ENCODE results near the gene TUBB4A.
A peak's percentile ranks its signal among the peaks of the same experiment; 100 is the strongest.

Gene TUBB4A

DNA sequence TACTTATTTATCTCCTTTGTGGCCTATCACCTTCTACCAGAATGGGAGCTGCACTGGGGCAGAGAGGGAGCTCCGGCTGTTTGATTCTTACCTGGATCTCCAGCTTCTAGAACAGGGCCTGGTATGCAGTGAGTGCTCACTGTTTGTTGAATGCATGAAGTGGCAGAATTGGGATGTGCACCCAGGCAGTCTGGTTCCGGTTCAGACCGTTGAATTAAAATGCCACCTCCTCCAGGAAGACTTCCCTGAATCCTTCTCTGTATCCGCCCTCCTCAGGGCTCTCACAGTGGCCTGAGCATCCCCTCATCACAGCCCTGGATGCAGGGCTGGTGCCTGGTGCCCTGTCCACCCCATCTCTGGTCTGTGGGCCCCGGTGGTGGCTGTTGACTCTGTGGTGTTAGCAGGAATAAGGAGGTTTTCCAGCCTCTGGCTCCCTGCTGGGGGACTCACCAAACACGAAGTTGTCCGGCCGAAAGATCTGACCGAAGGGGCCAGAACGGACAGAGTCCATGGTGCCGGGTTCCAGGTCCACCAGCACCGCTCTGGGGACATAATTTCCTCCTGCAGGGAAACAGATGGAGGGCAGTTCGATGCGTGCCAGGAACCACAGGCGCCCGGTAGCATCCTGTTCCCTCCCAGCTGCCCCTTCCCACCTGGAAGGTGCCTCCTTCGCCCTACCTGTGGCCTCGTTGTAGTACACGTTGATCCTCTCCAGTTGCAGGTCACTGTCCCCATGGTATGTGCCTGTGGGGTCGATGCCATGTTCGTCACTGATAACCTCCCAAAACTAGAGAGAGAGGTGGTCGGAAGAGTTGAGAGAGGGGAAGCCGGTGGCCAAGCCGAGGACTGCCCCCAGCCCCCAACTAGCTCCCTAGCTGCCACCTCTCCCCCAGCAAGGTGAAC is 1.0 kb downstream of the TUBB4A start:
- DNase-seq = no peak
- Mint-ChIP-seq H3K27me3 (ENCODE audit: low read depth, poor library complexity) (peaks cover 74% of the 10 kb centered on the region), H3K36me3 (ENCODE audit: low read depth) (no peaks in the 10 kb centered on the region), H3K4me1 (peaks cover 9% of the 10 kb centered on the region), H3K9me3 (no peaks in the 10 kb centered on the region), H3K4me3 (peak overlapping the region; percentile 88), H3K27ac (no peak overlapping the region)
- TF ChIP-seq, protein P1, sequence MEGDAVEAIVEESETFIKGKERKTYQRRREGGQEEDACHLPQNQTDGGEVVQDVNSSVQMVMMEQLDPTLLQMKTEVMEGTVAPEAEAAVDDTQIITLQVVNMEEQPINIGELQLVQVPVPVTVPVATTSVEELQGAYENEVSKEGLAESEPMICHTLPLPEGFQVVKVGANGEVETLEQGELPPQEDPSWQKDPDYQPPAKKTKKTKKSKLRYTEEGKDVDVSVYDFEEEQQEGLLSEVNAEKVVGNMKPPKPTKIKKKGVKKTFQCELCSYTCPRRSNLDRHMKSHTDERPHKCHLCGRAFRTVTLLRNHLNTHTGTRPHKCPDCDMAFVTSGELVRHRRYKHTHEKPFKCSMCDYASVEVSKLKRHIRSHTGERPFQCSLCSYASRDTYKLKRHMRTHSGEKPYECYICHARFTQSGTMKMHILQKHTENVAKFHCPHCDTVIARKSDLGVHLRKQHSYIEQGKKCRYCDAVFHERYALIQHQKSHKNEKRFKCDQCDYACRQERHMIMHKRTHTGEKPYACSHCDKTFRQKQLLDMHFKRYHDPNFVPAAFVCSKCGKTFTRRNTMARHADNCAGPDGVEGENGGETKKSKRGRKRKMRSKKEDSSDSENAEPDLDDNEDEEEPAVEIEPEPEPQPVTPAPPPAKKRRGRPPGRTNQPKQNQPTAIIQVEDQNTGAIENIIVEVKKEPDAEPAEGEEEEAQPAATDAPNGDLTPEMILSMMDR (IDR thresholded peaks at IDR 0.05) = no peak

DNA sequence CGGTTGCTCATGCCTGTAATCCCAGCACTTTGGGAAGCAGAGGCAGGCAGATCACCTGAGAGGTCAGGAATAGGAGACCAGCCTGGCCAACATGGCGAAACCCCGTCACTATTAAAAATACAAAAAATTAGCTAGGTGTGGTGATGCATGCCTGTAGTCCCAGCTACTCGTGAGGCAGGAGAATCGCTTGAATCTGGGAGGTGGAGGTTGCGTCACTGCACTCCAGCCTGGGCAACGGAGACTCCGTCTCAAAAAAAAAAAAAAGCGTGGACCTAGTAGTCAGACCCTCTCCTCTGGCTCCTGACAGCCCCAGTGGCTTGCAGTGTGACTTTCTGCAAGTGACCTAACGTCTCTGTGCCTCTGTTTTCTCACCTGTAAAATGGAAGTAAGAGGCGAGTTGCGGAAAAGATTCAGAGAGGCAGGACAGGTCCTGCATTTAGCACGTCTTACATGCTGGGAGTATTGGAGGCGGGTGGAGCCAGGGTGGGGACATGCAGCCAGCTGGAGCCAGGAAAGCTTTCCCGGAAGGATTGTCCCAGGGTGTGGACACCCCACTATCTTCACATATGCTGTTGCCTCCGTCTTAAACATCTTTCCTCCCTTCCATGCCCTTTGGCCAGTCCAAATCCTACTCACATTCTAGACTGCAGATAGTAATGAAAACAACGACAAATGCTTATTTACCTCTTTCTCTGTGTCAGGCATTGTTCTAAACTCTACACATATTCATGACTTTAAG is 2.9 kb downstream of the TUBB4A start:
- Mint-ChIP-seq H3K27ac (no peak overlapping the region), H3K9me3 (no peaks in the 10 kb centered on the region), H3K36me3 (ENCODE audit: low read depth) (no peaks in the 10 kb centered on the region), H3K4me3 (no peak overlapping the region), H3K4me1 (peaks cover 9% of the 10 kb centered on the region), H3K27me3 (ENCODE audit: low read depth, poor library complexity) (peaks cover 68% of the 10 kb centered on the region)
- no peak for DNase-seq
- TF ChIP-seq, protein P1 (IDR thresholded peaks at IDR 0.05) = no peak

DNA sequence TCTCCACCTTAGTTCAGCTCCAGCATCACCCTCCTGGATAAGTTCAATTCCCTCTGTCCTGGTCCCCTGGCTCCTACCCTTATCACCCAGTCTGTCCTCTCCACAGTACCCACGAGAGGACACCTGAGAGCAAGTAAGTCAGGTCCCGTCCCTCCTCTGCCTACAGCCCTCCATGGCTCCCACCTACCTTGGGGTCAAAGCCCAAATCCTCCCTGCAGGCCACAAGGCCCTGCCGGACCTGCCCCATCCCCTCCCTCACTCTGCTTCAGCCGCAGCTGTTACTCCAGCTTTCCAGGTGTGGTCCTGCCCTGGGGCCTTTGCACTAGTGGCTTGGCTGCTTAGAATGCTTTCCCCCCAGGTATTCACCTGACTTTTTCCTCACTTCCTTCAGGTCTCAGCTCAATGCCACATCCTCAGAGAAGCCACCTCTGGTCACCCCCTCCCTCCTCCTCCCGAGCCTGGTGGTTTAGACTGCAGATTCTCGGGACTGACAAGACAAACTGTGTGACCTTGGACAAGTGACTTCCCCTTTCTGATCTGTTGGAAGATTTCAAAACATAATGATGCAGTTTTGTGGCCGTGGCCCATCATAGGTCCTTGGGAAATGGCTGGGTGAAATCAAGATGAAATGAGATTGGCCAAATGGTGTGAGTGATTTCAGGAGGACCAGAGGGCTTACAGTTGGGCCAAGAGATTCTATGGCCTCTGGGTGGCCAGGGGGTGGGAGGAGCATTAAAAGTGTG is 3.6 kb downstream of the TUBB4A start:
- DNase-seq = no peak
- Mint-ChIP-seq H3K27me3 (ENCODE audit: low read depth, poor library complexity) (peaks cover 62% of the 10 kb centered on the region), H3K4me3 (no peak overlapping the region), H3K9me3 (no peaks in the 10 kb centered on the region), H3K27ac (no peak overlapping the region), H3K36me3 (ENCODE audit: low read depth) (no peaks in the 10 kb centered on the region), H3K4me1 (peaks cover 6% of the 10 kb centered on the region)
- TF ChIP-seq, protein P1 (IDR thresholded peaks at IDR 0.05) = no peak

DNA sequence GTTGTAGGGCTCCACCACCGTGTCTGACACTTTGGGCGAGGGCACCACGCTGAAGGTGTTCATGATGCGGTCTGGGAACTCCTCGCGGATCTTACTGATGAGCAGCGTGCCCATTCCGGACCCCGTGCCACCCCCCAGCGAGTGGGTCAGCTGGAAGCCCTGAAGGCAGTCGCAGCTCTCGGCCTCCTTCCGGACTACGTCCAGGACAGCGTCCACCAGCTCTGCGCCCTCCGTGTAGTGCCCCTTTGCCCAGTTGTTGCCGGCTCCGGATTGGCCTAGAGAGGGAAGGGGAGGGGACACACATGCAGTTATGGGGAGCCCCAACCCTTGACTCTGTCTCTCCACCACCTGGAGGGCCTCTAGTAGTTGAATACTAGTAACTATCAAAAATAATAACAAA is 6.2 kb downstream of the TUBB4A start:
- H3K27me3 Mint-ChIP-seq (ENCODE audit: low read depth, poor library complexity) = peaks cover 48% of the 10 kb centered on the region
- H3K27ac Mint-ChIP-seq = no peak overlapping the region
- no peaks in the 10 kb centered on the region for H3K36me3 Mint-ChIP-seq (ENCODE audit: low read depth)
- no peak overlapping the region for H3K4me3 Mint-ChIP-seq
- H3K4me1 Mint-ChIP-seq = no peaks in the 10 kb centered on the region
- no peak for DNase-seq
- TF ChIP-seq, protein P1 (IDR thresholded peaks at IDR 0.05) = no peak
- H3K9me3 Mint-ChIP-seq = peaks cover 10% of the 10 kb centered on the region

DNA sequence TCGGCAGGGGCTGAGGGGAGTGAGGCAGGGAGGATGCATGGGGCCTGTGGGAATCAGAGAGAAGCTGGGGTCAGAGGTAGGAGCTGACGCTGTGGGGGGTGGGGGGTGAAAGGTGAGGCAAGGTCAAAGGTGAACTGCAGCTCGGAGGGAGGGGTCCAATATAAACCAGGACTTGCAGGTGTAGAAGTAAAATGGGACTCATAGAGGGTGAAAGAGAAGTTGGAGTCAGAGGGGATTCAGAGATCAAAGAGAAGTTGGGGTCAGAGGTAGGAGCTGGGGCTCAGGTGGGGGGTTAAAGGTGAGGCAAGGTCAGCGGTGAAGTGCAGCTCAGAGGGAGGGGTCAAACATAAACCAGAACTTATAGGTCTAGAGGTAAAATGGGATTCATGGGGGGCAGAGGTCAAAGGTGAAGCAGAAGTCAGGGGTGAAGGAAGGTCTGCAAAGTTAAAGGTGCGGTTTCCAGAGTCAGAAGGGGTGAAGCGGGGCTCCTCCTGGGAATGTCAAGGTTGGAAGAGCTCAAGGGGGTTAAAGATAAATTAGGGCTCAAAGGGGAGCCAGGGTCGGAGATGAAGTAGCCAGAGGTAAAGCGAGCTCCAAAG is 7.6 kb downstream of the TUBB4A start:
- no peak for DNase-seq

More for the DNA sequence above, 7.6 kb downstream of the TUBB4A start:
- Mint-ChIP-seq H3K4me1 (no peaks in the 10 kb centered on the region), H3K27ac (no peak overlapping the region), H3K9me3 (peaks cover 10% of the 10 kb centered on the region), H3K4me3 (no peak overlapping the region), H3K36me3 (ENCODE audit: low read depth) (no peaks in the 10 kb centered on the region), H3K27me3 (ENCODE audit: low read depth, poor library complexity) (peaks cover 35% of the 10 kb centered on the region)
- TF ChIP-seq, protein P1 (IDR thresholded peaks at IDR 0.05) = no peak
